IPS-20b (cell line): Measurements from ENCODE around the gene ARHGEF7.

Source experiments
- H3K27ac ChIP-seq: one replicate; pipeline ENCODE4 v1.5.1; 2013; ENCODE audit warnings: low read length
- H3K27me3 ChIP-seq: 2 replicates; pipeline ENCODE4 v1.6.1; 2013; ENCODE audit warnings: mild to moderate bottlenecking, low read length, inconsistent platforms; ENCODE audit not compliant: insufficient read depth
- H3K36me3 ChIP-seq: 2 replicates; pipeline ENCODE4 v1.6.1; 2013; ENCODE audit warnings: low read depth, mild to moderate bottlenecking, inconsistent platforms, low read length, moderate library complexity; ENCODE audit not compliant: insufficient read depth
- H3K4me1 ChIP-seq: 2 replicates; pipeline ENCODE4 v1.6.1; 2013; ENCODE audit warnings: mild to moderate bottlenecking, control low read depth, inconsistent platforms, low read length, moderate library complexity; ENCODE audit not compliant: insufficient read depth
- H3K4me3 ChIP-seq: 2 replicates; pipeline ENCODE4 v1.5.1; 2013; ENCODE audit warnings: mild to moderate bottlenecking, low read length, inconsistent platforms
- H3K9ac ChIP-seq: 2 replicates; pipeline ENCODE4 v1.6.1; 2013; ENCODE audit warnings: low read depth, mild to moderate bottlenecking, inconsistent platforms, low read length, moderate library complexity
- H3K9me3 ChIP-seq: 2 replicates; pipeline ENCODE4 v1.6.1; 2013; ENCODE audit warnings: mild to moderate bottlenecking, low read depth, low read length, inconsistent platforms; ENCODE audit not compliant: insufficient read depth

Gene ARHGEF7

DNA sequence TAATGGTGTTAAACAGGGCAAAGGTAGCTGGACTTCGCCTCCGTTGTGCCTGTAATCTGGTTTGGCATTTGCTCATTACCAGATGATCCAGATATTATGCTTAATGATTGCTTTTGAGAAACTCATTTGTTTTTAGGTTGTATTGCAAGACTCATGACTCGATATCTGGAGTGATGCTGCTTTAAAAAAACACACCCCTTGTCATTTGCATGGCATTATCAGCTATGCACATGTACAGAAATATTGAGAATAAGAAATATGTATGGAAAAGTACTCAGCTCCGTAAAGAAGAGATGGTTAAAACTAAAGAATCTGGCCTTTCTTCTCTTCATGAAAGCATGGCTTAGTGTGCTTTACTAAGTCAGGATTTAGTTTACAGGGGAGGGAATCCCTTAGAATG is 95.0 kb downstream of the ARHGEF7 start:
- Histone ChIP-seq H3K4me1 (peaks cover 75% of the 10 kb centered on the region), H3K9ac (no peak overlapping the region), H3K4me3 (no peak overlapping the region), H3K27me3 (no peaks in the 10 kb centered on the region), H3K36me3 (no peaks in the 10 kb centered on the region; the same call in 1 of the 2 replicates), H3K9me3 (no peaks in the 10 kb centered on the region), H3K27ac (no peak overlapping the region)

- Histone ChIP-seq H3K36me3 (no peaks in the 10 kb centered on the region; the same call in 1 of the 2 replicates), H3K27me3 (no peaks in the 10 kb centered on the region), H3K4me3 (no peak overlapping the region), H3K27ac (peak overlapping the region; percentile 77), H3K9ac (peak overlapping the region; percentile 18; the same call in 1 of the 2 replicates), H3K4me1 (peaks cover 75% of the 10 kb centered on the region), H3K9me3 (no peaks in the 10 kb centered on the region)
These were observed 95.7 kb downstream of the ARHGEF7 start for GRCh38 chr13:111210544-111211469.

GRCh38 chr13:111211789-111212516 is 96.8 kb downstream of the ARHGEF7 start:
- Histone ChIP-seq H3K4me1 (peaks cover 81% of the 10 kb centered on the region), H3K27me3 (no peaks in the 10 kb centered on the region), H3K27ac (peak overlapping the region; percentile 77), H3K9ac (peak overlapping the region; percentile 72; the same call in 1 of the 2 replicates), H3K36me3 (no peaks in the 10 kb centered on the region; the same call in 1 of the 2 replicates), H3K4me3 (peak overlapping the region; percentile 55; the same call in 1 of the 2 replicates), H3K9me3 (no peaks in the 10 kb centered on the region)

DNA sequence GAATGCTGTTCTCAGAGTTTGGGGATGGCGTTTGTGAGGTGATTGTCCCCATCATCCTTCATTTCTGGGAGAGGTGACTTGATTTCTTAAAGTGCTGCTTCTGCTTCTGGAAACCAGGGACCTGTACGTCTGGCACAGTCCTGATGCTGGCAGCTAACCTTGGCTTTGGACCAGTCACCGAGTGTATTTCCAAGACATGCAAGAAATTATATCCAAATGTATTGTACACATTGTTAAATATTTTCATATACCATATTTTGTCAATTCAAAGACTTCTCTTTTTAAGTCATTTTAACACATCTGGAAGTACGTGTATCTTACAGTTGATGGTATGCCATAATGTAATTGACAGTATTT is 97.4 kb downstream of the ARHGEF7 start:
- Histone ChIP-seq H3K4me3 (peak overlapping the region; percentile 55; the same call in 1 of the 2 replicates), H3K9me3 (no peaks in the 10 kb centered on the region), H3K36me3 (no peaks in the 10 kb centered on the region; the same call in 1 of the 2 replicates), H3K4me1 (peaks cover 85% of the 10 kb centered on the region), H3K27ac (no peak overlapping the region), H3K9ac (peak overlapping the region; percentile 72; the same call in 1 of the 2 replicates), H3K27me3 (no peaks in the 10 kb centered on the region)

DNA sequence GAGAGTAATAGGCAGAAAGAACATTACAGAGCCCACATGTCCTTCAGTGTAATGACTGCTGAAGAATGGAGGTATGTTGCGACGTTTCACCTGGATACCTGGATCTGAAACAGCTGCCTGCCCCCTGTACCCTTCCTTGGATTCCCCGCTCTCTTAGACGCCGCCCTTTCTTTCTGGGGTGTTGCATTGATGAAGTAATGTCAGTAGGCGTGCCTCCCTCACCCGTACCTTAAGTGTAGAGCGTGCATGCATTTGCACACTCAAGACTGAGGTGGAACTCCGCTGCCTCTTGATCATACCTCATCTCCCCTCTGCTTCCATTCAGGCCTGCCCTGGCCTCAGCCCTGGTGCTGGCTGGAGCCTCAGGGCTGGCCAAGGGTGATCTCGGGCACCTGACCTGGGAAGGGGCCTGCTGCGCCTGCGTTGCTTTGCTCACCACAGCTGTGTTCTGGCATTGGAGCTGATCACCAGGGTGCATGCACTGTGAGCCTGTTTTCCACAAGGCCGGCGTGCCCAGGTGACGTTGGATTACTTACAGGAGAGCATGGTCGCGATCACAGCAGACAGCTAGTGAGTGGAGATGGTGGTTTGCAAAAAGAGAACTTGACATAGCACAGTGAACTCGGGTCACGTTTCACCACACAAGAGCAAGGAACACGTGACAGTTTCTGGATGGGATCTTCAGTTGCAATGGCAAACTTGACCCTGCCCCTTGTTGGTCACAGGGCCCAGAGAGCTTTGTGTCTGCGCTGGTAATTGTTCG is 99.0 kb downstream of the ARHGEF7 start:
- H3K4me1 ChIP-seq: peaks cover 91% of the 10 kb centered on the region
- no peaks in the 10 kb centered on the region for H3K9me3 ChIP-seq
- H3K4me3 ChIP-seq: no peak overlapping the region
- H3K27ac ChIP-seq: no peak overlapping the region
- no peaks in the 10 kb centered on the region for H3K27me3 ChIP-seq
- H3K36me3 ChIP-seq: no peaks in the 10 kb centered on the region; the same call in none of the 2 replicates
- no peak overlapping the region for H3K9ac ChIP-seq

- Histone ChIP-seq H3K9ac (peak overlapping the region; percentile 17; the same call in 1 of the 2 replicates), H3K9me3 (no peaks in the 10 kb centered on the region), H3K36me3 (no peaks in the 10 kb centered on the region; the same call in none of the 2 replicates), H3K27ac (no peak overlapping the region), H3K4me1 (peaks cover 90% of the 10 kb centered on the region), H3K27me3 (no peaks in the 10 kb centered on the region), H3K4me3 (peak overlapping the region; percentile 34; the same call in 1 of the 2 replicates)
These were observed 100.3 kb downstream of the ARHGEF7 start for GRCh38 chr13:111215081-111216047.

DNA sequence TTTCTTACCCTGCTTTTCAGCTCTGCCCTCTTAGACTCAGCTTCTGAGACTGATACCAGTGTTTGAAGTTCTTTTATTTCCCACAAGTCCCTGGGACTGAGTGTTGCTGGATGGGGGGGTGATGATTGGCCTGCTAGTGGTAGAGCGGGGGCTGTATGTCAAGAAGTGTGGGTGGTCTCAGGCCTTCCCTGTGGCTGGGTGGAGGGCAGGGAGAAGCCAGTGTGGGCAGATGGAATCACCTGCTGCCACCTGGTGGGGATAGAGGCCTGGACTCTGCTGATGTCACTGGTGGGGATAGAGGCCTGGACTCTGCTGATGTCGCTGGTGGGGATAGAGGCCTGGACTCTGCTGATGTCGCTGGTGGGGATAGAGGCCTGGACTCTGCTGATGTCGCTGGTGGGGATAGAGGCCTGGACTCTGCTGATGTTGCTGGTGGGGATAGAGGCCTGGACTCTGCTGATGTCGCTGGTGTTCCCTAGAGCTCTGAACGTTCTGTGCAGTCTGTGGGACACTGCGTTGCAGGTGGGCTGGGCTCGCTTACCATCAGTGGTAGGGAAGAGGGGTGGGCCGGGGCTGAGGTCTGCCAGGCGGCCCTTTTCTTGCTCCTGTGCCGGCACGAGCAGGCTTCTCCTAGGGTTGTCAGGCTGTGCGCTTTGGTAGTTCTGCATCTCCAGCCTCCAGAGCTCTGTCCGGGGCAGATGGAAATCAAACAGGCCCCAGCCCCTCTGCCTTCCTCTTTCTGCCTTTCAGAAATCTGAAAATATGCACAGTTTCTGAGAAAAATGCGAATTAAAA is 101.3 kb downstream of the ARHGEF7 start:
- Histone ChIP-seq H3K4me1 (peaks cover 80% of the 10 kb centered on the region), H3K27ac (no peak overlapping the region), H3K9me3 (no peaks in the 10 kb centered on the region), H3K36me3 (no peaks in the 10 kb centered on the region; the same call in none of the 2 replicates), H3K27me3 (no peaks in the 10 kb centered on the region), H3K9ac (no peak overlapping the region; the same call in 1 of the 2 replicates), H3K4me3 (no peak overlapping the region)

DNA sequence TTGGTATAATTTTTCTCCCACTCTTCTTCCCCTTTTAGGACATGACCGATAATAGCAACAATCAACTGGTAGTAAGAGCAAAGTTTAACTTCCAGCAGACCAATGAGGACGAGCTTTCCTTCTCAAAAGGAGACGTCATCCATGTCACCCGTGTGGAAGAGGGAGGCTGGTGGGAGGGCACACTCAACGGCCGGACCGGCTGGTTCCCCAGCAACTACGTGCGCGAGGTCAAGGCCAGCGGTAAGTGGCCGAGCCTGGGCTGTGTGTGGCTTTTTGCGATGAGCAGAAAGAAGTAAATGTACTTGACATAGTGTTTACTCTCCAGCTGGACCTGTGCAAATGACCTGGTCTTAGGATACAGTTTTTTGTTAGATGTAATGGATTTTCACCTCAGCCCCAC is 102.5 kb downstream of the ARHGEF7 start:
- peaks cover 67% of the 10 kb centered on the region for H3K4me1 ChIP-seq
- H3K9ac ChIP-seq: no peak overlapping the region
- H3K4me3 ChIP-seq: no peak overlapping the region
- H3K9me3 ChIP-seq: no peaks in the 10 kb centered on the region
- no peaks in the 10 kb centered on the region; the same call in none of the 2 replicates for H3K36me3 ChIP-seq
- no peaks in the 10 kb centered on the region for H3K27me3 ChIP-seq
- no peak overlapping the region for H3K27ac ChIP-seq

GRCh38 chr13:111219280-111219679 is 104.2 kb downstream of the ARHGEF7 start:
- Histone ChIP-seq H3K36me3 (no peaks in the 10 kb centered on the region; the same call in 1 of the 2 replicates), H3K27me3 (no peaks in the 10 kb centered on the region), H3K9me3 (no peaks in the 10 kb centered on the region), H3K4me3 (no peak overlapping the region), H3K4me1 (peaks cover 51% of the 10 kb centered on the region), H3K9ac (no peak overlapping the region), H3K27ac (peak overlapping the region; percentile 30)

DNA sequence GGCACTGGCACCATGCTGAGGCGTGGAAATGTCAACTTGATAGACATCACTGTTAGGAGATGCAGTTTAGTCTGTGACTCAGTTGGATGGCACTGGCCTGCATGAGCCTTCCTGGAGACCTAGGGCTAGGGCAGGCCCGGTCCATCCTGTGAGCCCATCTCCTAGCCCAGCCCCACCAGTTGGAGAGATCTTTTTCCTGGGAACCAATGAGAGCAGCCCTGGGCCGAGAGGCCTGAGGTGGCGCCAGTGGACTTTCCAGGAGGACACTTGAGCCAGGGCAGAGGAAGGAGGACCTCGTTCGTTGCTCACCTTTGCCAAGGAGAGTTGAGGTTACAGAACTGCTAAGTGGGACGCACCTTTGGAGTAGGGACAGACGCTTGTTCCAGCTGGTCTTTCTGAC is 104.8 kb downstream of the ARHGEF7 start:
- Histone ChIP-seq H3K9ac (no peak overlapping the region), H3K36me3 (no peaks in the 10 kb centered on the region; the same call in 1 of the 2 replicates), H3K4me3 (no peak overlapping the region)

More for the DNA sequence above, 104.8 kb downstream of the ARHGEF7 start:
- Histone ChIP-seq H3K9me3 (no peaks in the 10 kb centered on the region), H3K27me3 (no peaks in the 10 kb centered on the region), H3K27ac (no peak overlapping the region), H3K4me1 (peaks cover 44% of the 10 kb centered on the region)
